D341Med (cell line): ENCODE results near the gene XPNPEP3.

Source experiments
- DNase-seq: peaks from one replicate; pipeline ENCODE4 v3.0.0; 2012; ENCODE audit warnings: low spot score

The XPNPEP3 gene

DNA sequence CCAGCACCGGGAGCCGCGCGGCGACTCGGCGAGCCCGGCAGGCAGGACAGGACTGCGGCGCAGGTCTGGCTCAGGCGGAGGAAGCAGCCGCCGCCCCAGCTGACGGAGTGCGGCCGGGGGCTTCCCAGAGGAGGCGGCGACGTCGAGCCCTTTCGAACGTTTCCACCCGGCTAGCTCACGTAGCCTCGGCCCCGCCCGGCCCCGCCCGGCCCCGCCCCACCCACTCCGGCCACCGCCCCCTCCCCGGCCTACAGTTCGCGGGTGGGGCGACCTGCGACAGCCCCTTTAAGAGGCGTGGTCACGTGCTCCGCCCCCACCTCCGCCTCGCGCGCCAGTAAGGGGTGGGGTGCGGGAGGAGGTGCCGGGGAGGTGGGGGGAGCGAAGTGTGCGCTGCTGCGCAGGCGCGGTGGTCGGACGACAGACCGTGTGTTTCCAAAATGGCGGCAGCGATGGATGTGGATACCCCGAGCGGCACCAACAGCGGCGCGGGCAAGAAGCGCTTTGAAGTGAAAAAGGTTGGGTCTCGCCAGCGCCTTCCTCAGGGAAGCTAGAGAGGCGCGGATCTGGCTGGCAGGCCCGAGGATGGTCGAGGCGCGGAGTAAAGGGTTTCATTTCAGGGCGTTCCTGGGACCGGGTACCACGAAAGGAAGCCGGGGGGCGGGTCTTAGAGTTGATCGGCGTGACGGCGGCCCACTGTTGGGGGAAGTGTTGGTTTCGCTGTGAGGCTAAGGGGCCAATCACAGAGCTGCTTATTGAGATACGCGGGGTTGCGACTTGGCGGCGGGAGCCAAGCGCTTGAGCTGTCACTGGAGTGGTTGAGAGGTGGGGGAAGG, 94.2 kb downstream of the XPNPEP3 start, which contains the start of gene RBX1:
Gene RBX1, plus strand, starts transcription at position 417 of the 833 bp plus-strand sequence. Its CDS starts 21 bp downstream, at position 438.
- peak; percentile 99 for DNase-seq

DNA sequence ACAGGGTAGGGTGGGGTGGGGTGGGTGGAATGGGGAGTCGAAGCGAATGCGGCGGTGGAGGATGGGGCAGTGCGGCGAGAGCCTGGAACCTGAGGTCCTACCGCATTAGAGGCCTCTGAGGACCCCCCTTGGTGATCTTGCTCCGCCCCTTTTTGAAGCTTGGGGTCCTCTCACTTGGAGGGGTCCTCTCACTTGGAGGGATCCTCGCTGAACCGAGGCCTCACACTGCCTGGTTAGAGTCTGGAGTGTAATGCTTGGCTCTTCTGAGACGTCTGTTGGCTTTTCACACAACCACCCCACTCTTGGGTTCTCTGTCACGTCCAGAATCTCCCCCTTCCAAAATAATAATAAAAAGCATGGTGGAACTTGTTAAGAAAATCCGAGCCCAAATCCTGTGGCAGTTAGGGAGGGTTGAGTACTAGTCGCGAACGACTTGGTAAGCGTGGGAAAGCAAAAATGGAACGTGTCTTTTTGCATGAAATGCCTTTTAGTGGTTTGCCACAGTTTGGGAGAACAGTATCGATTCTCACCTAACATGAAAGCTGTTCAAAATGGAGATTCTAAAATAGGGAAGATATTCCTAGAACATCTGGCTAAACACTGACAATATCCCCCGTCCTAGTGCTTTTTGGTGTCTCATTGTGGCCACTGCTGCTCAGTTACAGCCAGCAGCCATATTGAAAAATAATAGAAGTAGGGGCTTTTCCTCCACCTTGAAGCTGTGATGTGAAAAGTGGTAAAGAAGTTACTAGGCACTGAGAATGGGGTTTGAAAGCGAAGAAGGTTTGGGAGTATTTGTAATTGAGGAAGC, 95.1 kb downstream of the XPNPEP3 start:
- DNase-seq: no peak

DNA sequence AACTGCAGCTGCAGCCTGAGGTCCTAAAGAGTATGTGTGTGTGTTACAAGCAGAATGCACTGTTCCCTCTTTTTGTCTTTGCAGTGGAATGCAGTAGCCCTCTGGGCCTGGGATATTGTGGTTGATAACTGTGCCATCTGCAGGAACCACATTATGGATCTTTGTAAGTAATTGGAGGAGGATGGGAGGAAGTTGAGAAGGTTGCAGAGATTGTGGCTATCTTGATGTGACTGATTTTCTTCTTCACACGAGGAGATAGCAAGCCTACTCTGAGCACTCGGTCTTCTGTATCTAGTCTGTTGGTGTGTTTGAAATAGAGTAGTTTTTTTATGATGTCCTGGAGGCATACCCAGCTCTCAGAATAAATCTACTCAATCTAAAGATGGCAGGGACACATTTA, 96.5 kb downstream of the XPNPEP3 start:
- DNase-seq: no peak

DNA sequence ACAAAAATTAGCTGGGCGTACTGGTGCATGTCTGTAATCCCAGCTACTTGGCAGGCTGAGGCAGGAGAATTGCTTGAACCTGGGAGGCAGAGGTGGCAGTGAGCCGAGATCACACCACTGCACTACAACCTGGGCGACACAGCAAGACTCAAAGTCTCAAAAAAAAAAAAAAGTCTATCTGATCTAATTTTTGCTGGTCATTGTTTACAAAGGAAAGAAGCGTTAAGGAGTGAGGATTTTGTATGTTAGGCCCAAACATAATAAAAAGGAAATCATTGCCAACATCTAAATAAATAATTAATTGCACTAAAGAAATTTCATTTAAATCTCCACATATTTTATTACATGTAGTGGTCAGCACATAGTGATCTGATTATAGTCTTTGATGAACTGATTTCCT, 97.2 kb downstream of the XPNPEP3 start:
- no peak for DNase-seq

DNA sequence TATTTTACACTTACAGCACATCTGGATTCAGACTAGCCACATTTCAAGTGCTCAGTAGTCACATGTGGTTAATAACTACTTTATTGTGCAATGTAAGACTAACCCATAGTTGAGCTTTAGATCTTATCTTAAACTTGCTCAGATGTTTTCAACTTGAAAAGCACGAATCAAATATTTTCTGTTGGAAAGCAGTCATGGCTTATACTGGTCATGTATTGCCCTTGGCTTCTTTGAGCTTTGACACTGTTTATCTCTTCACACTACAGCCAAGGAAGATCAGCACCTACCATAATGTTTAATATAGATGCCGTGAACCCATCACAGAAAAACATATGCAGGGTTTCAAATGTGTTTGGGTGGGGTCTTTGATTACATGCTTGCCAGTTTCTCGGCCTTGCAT, 98.6 kb downstream of the XPNPEP3 start:
- no peak for DNase-seq

DNA sequence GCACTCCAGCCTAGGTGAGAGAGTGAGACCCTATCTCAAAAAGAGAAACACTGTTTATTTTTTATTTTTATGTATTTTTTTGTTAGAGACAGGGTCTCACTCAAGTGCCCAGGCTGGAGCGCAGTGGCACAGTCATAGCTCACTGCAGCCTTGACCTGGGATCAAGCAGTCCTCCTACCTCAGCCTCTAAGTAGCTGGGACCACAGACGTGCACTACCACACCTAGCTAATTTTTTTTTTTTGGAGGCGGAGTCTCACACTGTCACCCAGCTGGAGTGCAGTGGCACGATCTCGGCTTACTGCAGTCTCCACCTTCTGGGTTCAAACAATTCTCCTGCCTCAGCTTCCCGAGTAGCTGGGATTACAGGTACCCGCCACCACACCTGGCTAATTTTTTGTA, 100.7 kb downstream of the XPNPEP3 start:
- DNase-seq: no peak

DNA sequence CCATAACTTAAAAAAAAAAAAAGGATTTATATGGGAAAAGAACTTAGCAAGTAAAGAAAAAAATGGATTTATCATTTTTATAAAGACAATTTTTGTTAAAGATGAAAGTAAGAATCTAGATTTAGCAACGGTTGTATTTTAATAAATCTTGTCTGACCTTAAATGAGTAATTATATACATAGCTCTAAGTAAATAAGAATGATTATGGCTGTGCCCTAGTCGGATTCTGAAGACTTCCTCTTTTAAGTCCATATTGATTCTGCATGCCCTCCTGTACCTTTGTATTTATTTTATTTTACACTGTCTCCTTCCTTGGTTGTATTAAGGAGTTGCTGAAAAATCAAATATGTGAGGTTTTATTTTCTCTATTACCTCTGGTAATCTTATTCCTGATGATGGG, 101.4 kb downstream of the XPNPEP3 start:
- DNase-seq: no peak

DNA sequence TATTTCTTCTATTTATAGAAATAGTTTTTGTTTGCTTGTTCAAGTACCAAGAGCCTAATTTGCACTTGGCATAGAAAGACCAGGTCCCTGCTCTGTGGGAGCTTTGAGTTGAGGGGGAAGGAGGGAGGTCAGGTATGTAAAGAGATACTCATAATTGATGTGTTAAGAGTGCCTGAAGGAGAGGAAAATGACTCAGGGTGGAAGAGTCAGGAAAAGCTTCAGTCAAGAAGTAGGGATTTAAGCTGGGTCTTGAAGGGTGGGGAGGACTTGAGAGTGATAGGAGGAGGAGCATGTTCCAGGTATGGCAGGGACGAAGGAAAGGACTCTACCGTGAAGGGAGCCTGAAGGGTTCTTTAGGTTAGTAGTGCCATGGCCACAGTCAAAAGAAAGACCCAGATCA, 103.2 kb downstream of the XPNPEP3 start:
- DNase-seq: no peak

DNA sequence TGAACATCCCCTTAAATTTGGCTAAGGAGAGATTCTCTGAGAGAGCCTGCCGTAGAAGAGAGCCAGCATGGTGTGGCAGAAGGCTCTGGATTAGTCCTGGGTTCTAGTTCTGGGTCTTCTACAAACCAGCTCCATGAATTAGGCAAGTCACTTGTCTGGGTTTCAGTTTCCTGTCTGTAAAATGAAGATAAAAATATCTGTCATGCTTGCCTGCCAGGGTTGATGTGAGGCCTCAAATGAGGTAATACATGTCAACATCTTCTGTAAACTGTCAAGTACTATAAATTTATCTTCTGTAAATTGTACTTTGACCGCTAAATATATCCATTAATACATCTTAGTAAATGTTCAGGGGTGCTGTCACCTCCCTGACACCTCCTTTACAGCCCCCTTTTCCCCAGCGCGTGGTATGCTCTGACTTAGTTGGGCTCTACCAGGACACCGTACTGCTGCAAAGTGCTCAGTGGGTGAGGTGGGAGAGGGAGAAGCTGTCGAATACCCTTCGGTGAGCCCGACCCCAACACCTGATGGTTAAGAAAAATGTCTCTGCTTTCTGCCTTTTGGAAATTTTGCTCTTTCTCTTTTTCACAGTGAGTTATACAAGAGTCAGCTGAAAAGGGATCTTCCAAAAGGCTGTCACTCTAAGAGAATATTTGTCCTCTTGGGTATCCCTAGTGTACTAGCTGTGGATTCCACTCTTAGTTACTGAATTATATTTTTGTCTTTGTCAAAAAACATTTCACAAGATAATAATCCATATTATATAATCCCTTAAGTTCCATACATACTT, 109.2 kb downstream of the XPNPEP3 start:
- no peak for DNase-seq

DNA sequence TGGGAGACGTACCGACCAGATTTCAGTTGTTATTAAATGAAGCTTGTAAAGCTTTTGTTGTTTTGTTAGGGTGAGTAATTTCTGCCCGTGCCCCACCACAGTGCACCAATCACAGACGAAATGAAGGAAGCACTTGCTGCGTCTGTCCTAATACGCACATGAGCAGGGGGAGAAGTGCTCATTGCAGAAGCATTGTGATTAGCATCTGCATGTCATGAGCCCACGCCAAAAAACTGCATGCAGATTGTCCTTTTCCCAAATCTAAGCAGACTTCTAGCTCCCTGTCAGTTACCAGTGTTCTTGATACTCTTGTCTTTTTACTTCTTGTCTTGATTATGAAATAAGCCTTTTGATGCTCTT, 109.8 kb downstream of the XPNPEP3 start:
- DNase-seq: no peak

DNA sequence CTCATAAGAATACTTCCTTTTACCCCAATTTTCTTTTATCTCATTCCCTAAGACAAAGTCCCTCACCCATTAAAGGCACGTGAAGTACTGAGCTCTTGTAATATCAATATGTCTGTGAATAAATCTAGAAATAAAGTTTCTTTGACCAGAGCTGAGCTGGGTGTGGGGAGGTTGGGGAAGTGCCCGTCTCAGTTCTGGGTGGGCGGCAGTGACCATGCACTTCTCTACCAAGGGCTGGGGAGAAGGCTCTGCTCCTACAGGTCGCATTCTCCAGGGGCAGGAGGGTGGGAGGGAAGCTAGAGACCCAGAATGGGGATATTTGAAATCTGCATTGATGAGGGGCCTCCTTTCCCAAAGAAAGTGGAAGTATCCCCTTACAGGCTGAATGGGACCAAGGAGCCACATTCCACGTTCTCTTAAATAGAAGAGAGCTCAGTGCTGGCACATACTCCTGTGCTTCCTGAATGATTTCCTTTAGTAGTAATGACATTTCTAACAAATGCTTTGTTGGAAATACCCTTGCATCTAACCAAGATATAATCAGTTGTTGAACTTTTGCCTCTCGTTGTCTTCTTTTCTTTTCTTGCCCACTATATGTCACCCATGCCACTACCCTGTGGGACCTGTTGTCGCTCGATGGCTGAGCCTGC, 110.3 kb downstream of the XPNPEP3 start:
- no peak for DNase-seq

DNA sequence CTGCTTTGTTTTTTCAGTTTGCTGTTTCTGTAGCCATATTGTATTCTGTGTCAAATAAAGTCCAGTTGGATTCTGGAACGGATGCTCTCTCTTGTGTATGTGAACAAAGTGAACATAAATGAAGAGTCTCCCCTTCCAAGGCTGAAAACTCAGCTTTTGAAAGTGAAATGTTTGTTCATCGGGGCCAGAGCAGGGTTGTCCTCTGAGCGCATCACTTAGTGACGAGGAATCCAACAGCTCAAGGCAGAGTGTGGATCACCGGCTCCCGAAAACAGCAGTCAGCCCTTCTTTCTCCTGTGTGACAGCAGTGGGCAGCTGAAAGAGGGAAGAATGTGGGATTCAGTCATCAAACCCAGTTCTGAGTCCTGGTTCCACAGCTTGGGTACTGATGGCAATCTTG, 115.6 kb downstream of the XPNPEP3 start:
- DNase-seq: no peak

DNA sequence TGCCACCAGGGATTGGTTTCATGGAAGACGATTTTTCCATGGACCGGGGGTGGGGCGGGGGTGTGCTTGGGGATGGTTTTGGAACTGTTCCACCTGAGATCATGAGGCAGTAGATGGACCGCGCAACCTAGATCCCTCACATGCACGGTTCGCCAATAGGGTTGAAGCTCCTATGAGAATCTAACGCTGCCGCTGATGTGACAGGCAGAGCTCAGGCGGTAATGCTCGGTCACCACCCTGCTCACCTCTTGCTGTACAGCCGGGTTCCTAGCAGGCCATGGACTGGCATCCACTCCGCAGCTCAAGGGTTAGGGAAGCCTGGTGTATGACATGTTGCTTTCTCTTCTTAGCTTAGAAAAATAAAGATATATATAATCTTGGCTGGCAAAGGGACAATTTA, 116.2 kb downstream of the XPNPEP3 start:
- no peak for DNase-seq

DNA sequence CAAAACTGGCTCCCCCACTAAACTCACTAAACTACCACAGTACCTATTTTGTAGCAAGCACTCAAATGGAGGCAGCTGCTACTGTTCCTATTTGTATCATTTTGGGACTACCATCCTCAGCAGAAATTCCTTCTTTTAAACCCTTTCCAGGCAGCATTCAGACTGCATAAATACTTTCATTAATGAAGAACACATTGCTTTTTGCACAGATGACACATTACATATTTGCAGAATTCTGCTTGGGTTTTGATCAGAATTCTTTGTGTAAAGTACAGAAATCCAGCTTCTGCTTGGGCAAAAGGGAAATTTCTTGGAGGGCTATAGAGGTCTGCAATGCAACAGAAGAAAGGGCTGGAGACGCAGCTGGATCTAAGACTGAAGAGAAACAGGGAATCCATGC, 118.4 kb downstream of the XPNPEP3 start:
- no peak for DNase-seq

DNA sequence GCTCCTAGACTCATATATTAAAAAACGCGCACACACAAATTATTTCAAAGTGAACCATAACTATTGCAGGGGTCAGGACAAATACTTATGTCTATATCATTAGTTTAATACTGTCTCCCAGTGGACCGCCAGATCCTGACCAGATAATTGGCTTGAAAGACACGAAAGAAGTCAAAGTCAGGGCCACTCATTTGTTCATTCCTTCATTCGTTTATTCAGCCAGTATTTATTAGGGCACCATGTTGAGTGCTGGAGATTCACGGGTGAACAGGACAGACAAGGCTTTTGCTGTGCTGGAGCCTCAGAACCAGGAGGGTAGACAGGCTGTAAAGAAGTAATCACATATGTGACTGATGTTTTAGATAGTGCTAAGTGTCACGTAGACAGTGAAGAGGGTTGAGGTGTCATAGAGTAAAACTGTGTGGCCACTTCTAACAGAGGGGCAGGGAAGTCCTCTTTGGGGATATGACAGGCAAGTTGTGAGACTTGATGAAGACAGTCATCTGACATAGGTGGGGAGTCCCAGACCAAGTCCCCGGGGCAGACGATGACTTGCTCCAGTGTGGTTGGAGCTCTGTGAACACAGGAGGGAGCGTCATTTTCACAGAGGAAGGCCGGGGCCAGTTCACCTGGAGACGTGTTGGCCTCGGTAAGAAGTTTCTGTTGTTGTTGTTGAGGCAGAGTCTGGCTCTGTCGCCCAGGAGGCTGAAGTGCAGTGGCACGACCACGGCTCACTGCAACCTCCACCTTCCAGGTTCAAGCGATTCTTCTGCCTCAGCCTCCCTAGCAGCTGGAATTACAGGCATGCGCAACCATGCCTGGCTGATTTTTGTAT, 120.1 kb downstream of the XPNPEP3 start:
- no peak for DNase-seq

DNA sequence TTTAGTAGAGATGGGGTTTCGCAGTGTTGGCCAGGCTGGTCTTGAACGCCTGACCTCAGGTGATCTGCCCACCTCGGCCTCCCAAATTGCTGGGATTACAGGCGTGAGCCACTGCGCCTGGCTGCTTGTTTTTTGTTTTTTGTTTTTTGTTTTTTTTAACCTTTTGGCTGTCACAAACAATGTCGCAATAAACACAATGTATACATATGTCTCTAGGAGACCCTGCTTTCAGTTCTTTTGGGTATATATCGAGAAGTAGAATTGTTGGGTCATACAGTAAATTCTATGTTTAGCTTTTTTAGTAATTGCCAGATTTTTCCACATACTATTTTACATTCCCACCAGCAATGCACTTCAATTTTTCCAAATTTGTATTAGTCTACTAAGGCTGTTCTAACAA, 122.2 kb downstream of the XPNPEP3 start:
- no peak for DNase-seq

DNA sequence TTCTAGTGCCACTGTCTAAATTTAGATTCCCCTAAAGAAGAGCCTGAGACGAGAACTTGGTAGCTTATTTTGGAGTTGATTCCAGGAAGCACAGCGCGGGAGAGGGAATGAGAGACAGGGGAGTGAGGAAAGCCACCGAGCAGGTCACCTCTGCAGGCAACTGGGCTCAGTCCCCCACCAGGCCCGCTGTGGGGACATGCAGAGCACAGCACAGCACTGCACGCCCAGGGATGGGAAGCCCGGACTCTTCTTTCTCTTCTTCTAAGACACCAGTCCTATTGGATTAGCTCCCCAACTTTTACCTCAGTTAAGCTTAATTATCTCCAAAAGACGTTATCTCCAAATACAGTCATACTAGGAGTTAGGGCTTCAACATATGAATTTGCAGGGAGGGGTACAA, 122.9 kb downstream of the XPNPEP3 start:
- DNase-seq: no peak
